NCI-H460 (cell line): ENCODE results near the gene RSRC1. TPM values are rescaled to one million over a fixed set of nuclear protein-coding genes. Genes with fewer than 3 reads are reported as not detected.
"Not testable (repeated sequence)": the region's sequence is repeated elsewhere in the genome, so short reads cannot be mapped to it uniquely, and the experiment has no call there.

Experiments
- DNase-seq: peaks from one replicate; pipeline ENCODE4 v3.0.0-alpha.2; 2016; ENCODE audit warnings: low read depth; ENCODE audit errors: extremely low read depth
- total RNA-seq: library from RNA; depleted of rRNA; stranded (reverse); fragments of >200 nt; shearing (Covaris generic); gene quantifications from 2 replicates; pipeline ENCODE4 v1.2.3, GENCODE V29; 2014

RSRC1 gene
- total RNA-seq, 1 experiment from 2014 or later = 42.8 TPM

GRCh38 chr3:158379517-158379916 is 269.6 kb downstream of the RSRC1 start:
- no peak for DNase-seq

GRCh38 chr3:158381262-158381868 is 271.5 kb downstream of the RSRC1 start:
- DNase-seq = no peak

DNA sequence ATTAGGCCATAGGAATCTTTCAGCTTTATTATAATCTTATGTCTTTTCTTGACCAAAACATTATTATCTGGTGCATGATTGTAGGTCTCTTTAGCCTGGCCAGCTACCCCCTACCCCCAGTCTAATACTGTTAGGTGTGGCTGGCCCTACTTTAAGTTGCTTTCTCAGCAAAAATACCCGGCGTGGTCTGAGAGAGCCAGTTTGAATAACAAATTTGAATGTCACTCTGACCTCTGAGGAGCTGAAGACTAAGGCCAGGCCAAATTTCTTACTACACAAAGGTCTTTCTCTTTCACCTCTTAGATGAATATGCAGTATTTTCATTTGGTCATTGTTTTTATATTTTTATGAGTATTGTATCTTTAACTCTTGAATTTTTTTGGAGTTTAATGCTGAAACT is 272.6 kb downstream of the RSRC1 start:
- no peak for DNase-seq

GRCh38 chr3:158384019-158384418 is 274.1 kb downstream of the RSRC1 start:
- DNase-seq = no peak

DNA sequence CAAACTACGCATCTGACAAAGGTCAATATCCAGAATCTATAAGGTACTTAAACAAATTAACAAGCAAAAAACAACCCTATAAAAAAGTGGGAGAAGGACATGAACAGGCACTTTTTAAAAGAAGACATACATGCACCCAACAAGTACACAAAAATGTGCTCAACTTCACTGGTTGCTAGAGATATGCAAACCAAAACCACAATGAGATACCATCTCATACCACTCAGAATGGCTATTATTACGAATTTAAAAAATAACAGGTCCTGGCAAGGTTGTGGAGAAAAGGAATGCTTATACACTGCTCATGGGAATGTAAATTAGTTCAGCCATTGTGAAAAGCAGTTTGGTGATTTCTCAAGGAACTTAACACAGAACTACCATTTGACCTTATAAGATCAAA is 285.5 kb downstream of the RSRC1 start:
- no peak for DNase-seq

DNA sequence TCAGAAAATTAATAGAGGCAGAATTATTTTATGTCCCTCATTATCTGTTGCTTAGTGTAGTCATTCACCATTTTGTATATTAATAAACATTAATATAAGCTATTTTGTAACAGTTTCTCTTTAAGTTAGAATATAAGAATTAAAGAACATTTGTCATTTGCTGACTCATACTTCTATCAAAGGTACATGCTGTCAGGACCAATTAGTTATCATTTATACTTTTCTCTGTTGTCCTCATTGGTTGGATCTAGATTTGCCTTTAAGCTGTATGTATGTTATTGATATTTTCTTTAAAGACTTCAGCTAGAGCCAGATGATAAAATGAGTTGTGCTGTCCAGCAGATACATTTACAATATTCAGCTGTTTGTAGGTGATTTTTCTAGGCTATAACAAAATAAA is 292.7 kb downstream of the RSRC1 start:
- DNase-seq = no peak

GRCh38 chr3:158403013-158403412 is 293.1 kb downstream of the RSRC1 start:
- DNase-seq = no peak

DNA sequence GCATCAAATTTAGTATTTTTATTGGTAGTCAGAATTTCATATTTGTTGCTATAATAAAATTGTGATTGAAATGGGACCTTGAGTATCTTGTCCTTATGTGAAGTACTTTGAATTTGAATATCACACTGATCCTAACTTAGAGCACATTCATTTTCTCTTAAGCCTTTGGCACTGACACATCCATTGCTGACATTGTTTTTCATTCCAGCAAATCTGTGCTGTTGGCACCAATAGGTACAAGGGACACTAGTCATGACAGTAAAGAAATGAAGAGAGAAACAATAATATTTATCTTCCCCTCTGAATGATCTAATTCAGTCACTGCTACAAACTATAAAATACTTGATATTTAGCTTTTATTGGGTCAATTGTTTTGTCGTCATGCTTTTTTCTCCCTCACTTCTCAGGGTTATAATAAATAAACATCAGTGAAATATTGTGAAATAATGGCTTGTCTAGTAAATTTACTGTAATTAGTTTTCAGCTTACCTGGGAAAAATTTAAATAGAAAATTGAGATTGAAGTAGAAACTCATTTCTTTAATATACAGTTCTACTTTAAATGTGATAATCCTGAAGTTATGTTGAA is 294.3 kb downstream of the RSRC1 start:
- DNase-seq = no peak

- DNase-seq = no peak
Measured at GRCh38 chr3:158405507-158405906, 295.6 kb downstream of the RSRC1 start.

- no peak for DNase-seq
Measured at GRCh38 chr3:158407844-158408517, 298.1 kb downstream of the RSRC1 start.

DNA sequence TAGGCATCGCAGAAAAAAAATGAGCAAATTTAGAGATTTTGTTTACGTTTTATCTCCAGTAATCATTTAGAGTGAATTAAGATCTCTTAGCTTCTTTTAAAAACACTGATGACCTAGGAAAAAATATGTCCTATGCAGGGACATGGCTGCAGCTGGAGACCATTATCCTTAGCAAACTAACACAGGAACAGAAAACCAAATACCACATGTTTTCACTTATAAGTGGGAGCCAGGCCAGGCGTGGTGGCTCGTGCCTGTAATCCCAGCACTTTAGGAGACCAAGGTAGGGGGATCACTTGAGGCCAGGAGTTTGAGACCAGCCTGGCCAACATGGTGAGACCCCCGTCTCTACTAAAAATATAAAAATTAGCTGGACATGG is 298.6 kb downstream of the RSRC1 start:
- DNase-seq = not testable (repeated sequence)

- DNase-seq = no peak
Measured at GRCh38 chr3:158418035-158418434, 308.1 kb downstream of the RSRC1 start.

GRCh38 chr3:158419820-158420653 is 310.1 kb downstream of the RSRC1 start:
- no peak for DNase-seq

DNA sequence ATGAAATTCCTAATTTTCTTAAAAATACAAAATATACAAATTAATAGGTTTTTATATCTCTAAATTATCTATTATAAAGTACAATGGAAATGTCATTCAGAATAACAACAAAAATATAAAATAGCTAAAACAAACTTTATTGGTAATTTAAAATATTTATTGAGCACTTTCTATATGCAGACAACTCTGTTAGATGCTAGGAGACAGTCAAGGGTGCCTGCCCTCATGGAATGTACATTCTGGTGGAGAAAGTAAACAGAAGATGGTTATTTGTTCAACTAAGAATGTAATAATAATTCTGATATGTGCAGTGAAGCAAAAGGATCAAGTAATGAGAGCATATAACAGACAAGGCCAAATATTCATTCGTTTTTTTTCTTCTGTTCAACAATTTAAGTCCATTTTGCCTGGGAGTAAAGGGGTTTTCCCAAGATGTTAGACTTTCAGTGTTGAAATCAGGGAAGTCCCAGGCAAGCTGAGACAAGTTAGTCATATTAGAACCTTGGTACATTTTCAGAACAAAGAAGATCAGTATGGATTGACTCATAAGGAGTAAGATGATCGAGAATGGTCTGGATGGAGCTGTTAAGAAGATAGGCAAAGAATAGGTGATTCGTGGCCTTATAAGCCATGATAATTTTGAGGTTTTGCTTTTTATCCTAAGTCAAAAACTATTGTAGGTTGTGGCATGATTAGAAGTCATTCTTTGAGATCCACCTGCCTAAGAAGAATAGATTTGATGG is 310.9 kb downstream of the RSRC1 start:
- DNase-seq = no peak

GRCh38 chr3:158430448-158430847 is 320.6 kb downstream of the RSRC1 start:
- DNase-seq = no peak

DNA sequence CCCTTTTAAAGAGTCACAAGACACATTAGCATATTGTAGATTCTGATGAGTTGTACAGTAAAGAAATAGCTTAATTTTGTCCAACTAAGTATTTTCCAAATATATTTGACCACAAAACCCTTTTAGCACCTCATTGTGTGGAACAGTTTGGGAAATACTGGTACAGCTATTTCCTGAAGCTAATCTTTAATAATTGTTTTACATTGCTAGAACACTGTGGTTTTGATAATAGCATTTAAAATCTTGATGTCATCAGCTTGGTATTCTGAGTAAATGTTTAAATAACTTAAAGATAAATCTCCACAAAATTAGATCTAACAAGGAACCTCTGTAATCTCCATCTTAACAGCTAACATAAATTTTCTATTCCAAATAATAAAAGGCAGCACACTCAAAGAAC is 321.1 kb downstream of the RSRC1 start:
- no peak for DNase-seq

- no peak for DNase-seq
Measured at GRCh38 chr3:158431829-158432228, 321.9 kb downstream of the RSRC1 start.

GRCh38 chr3:158434412-158435038 is 324.6 kb downstream of the RSRC1 start:
- DNase-seq = peak; percentile 58

- DNase-seq = no peak
Measured at GRCh38 chr3:158443632-158444031, 333.7 kb downstream of the RSRC1 start.

DNA sequence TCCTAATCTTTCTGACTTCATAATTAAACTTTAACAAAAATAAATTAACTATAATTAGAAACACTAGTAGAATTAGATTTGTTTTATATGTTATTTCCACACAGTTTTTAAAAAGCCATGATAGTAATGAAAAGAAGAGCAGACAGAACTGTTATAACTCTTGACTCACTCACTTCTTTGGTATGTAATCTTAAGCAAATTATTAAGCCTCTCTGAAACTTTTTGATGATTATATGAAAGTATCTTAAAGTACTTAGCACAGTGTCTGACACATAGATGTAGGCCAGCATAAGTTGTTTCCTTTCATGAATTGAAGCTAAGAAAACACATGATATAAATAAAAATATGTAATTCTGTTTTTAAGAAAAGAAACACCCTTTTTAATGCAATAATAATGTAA is 337.5 kb downstream of the RSRC1 start:
- no peak for DNase-seq
